GM18909 (cell line): ENCODE data around the gene GATB.
"Not testable (repeated sequence)": the region's sequence is repeated elsewhere in the genome, so short reads cannot be mapped to it uniquely, and the experiment has no call there.

Source experiments
- ATAC-seq: cut with Tn5 transposase; IDR thresholded peaks from one replicate; pipeline ENCODE4 v1.9.1; 2021; ENCODE audit warnings: mild to moderate bottlenecking; ENCODE audit not compliant: unreplicated experiment, poor library complexity

The GATB gene

DNA sequence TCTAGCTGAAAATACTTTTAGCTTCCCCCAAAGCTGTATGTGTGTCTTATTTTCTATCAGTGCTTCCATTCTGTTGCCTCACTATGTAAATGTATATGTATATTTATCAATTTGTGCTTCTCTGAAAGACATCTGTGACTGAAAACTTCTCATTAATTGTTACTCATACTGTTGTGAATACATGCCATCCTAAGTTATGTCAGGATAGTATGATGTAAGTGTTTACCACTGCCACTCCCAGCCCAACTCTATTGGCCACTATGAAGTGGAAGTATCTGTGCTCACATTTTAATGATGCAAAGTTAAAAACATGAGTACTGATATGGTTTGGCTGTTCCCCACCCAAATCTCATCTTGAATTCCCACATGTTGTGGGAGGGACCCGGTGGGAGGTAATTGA, 24.4 kb downstream of the GATB start:
- no peak for ATAC-seq

GRCh38 chr4:151731670-151732069, 29.1 kb downstream of the GATB start:
- ATAC-seq, result not testable (repeated sequence)

DNA sequence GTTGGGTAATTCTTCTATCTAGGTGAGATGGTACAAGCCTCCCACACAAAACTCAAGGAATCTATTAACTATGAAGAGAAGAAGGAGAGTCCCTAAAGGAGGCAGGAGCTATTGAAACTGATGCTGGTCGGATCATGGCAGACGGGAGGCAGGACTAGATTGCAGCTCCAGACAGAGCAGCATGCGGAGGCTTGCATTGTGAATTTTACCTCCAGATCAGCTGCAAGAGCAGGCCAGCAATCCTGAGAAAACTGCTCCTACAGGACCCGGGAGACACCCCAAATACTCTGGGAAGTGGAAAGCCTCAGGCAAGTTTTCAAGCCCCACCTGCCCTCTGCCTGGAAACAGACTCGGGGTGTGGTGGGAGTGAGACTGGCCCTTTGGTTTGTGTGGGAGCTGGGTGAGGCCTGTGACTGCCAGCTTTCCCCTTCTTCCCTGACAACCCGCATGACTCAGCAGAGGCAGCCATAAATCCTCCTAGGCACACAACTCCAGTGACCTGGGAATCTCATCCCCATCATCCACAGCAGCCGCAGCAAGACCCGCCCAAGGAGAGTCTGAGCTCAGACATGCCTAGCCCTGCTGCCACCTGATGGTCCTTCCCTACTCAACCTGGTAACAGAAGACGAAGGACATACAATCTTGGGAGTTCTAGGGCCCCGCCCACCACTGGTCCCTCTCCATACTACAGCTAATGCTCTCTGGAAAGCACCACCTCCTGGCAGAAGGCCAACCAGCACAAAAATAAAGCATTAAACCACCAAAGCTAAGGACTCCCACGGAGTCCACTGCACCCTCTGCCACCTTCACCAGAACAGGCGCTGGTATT, 30.9 kb downstream of the GATB start:
- ATAC-seq, result no peak

DNA sequence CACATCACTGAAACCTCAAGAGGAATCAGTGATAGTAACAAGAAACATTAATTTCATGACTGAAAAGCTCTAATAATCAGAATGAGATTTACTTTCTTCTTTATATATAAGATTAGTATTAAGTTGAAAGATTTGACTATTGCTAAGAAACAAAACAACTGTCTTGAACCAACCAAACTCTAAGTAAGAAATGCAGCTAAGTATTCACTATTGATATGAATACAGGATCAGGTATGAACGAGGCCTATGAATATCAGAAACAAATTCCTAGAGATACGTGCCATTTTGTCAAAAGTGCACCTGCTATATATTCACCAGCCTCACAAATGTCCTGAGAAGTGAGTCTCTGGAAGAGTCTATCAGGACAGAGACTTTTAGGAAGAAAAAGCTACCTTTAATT, 32.1 kb downstream of the GATB start:
- no peak for ATAC-seq

GRCh38 chr4:151728006-151728405, 32.8 kb downstream of the GATB start:
- no peak for ATAC-seq

DNA sequence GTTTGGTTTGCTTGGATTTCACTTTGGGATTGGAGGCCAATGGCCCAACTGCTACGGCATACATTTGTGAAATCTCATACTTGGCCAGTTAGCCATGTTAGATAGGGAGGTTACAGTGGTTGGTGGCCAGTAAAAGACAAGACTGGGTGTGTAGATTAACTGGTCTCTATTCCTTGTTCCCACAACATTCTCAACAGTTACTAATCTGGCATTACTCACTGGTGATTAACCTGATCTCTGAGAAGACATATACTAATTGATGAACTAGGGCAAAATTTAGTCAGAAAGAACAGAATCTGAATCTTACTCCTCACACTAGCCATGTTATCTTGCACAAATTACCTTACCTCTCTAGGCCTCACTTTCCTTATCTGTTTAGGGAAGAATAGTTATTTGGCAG, 33.4 kb downstream of the GATB start:
- ATAC-seq, result no peak

DNA sequence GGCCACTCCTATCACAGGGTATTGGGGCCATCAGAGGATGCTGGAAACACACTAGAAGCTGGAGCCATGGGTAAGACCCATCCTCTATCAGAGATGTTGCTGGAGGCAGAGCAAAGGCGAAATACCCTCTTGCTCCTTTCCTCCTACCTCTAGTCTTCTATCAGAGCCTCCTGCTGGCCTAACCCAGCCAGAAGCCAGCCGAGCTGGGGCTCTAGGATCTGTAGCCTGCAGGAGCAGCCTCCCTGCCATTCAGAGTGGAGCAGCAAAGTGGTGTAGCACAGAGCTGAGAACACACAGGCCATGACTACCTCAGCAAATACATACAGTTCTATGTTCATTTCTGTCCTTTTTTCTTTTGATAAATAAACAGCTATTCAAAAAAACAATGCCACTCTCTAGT, 35.7 kb downstream of the GATB start:
- ATAC-seq, result no peak

DNA sequence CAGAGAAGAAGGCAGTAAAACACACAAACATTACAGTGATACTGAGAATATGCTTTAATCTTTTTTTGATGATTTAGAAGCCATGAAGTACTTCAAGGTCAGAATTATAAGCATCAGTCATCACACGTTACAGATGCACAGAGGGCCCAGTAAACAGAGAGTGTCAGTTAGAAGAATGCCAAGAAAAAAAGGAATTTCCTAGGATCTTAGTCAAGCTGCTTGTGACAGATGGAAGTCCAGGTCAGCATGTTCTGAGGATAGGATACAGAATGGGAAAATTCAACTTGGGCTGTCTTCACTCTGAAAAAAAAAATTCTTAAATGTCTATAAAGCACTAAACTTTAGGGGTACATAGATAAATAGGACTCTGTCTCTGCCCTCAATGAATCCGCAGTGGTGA, 38.9 kb downstream of the GATB start:
- ATAC-seq, result no peak

GRCh38 chr4:151721466-151721865, 39.3 kb downstream of the GATB start:
- ATAC-seq, result no peak

GRCh38 chr4:151719956-151720334, 40.9 kb downstream of the GATB start:
- ATAC-seq, result no peak

DNA sequence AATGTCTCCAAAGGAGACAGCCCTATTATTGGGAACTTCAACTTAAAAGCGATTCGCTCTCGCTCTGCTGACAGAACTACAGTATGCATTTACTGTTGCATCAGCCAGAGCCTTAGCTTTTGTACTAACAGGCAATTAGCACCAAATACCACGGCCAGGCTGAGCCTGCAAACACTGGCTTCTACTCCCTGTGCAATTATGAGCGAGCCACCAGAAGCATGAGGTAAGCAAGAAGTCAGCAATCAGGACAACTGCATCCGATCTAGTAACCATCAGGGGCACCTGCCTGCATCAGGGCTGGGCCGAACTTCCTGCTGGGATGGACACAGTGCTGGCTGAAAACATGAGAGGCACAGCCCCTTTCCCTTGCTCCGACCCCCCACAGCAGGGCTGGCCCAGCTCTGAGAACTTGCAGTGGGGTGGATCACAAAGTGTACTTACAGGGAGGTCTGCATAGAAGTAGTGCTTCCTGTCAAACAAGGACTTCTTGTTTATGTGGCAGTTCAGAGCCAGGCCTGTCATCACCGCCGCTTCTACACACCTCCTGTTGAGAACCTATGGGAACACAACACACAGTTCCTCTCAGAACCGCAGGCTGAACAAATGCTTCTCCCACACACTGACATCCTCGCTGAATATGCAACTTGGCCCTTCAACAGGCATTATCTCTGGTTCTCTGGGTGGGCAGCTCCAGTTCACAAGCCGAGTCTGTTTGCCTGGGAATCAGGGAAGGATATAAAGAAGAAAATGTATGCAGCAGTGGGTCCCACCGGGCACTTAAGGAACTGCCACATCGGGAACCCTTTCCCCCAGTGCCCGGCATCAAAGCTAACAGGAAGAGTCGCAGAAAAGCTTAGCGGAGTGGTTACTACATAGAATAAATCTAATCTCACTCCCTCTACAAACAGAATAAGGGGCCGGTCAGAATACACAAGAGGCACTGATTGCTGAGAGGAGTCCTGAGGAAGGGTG, 41.5 kb downstream of the GATB start:
- ATAC-seq, result no peak

DNA sequence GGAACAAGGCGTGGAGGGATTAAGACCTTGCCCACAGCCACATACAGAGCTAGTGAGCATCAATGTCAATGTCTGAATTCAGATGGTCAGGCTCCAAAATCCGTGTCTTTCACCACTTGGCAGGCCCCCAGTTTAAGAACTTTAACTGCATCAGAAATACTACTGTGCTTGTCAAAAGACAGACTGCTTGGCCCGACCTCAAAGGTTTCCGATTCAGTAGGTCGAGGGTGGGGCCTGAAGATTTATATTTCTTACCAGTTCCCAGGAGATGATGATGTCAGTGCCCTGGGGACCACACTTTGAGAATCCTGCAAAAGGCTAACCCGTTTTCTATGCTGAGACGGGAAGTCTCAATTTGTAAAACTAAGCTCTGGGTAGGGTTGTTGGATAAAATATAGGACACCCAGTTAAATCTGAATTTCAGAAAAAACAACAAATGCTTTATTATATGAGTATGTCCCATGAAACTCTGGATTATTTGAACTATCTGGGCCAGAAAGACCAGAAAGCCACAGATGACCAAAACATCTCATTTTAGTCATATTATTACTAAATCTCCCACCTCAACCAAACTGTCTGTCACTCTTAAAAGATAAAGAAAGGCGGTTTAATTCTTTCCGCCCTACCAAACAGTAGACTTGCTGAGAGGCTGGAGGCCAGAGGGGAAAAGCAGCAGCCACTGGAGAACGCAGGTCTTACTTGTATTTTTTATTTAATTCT, 42.7 kb downstream of the GATB start:
- ATAC-seq, result no peak

- ATAC-seq, result no peak
These were observed 43.5 kb downstream of the GATB start for GRCh38 chr4:151717314-151717713.

DNA sequence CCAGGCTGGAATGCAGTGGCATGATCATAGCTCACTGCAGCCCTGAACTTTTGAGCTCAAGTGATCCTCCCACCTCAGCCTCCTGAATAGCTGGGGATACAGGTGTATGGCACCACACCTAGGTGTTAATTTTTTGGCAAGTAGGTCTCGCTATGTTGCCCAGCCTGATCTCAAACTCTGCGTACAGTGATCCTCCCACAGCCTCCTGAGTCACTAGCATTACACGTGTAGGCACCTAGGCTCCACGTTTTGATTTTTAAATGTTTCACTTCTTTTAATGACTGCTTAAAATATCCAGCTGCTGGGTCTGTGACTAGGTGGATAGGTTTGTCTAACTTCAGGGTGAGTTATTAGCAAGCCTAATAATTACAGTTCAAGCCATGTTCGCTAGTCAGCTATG, 44.5 kb downstream of the GATB start:
- no peak for ATAC-seq

DNA sequence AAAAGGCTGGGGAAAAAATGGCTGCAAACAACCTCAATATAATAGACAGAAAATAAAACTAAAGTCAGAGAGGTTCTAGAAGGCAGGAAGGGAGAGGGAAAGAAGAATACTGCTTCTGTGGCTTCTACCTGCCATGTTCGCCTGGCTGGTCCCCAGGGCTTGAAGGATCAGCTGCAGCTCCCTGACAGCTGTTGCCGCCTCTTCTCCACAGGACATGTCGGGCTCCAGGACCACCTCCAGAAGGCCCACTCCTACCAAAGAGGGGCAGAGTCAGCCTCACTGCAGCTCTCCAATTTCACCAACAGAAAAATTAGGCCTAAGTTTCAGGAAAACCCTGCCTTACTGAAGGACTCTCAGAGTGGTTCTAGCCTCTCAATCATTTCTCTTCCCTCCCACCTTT, 44.9 kb downstream of the GATB start:
- ATAC-seq, result no peak

DNA sequence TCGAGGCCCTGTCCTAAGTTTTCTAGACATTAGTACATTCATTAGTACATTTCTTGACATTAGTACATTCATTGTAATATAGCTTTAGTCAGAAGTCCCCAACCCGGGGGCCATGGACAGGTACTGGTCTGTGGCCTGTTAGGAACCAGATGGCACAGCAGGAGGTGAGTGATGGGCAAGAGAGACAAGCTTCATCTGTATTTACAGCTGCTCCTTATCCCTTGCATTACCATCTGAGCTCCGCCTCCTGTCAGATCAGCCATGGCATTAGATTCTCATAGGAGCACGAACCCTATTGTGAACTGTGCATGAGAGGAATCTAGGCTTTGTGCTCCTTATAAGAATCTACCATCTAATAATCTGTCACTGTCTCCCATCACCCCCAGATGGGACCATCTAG, 48.0 kb downstream of the GATB start:
- ATAC-seq, result no peak

GRCh38 chr4:151711646-151712045, 49.2 kb downstream of the GATB start:
- no peak for ATAC-seq

- no peak for ATAC-seq
These were observed 51.2 kb downstream of the GATB start for GRCh38 chr4:151709587-151709986.

DNA sequence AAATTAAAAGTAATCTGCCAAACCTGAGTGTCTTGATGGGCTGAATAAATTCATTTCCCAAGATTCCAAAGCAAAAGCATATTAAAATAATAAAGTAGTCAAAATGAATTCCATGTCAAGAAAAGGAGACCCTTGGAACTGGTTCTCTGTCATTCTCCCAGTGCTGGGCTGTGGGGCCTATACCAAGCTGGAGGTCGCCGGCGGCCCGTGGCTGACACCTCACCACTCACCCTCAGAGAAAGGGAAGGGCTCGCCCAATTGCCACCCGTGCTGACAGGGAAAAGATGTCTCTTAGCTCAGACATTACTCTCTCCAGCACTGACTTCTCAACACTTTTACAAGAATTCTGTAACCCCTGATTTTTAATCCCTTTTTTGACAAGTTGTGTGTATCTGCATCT, 51.7 kb downstream of the GATB start:
- no peak for ATAC-seq

- ATAC-seq, result no peak
These were observed 52.7 kb downstream of the GATB start for GRCh38 chr4:151708100-151708499.

GRCh38 chr4:151703401-151703800, 57.4 kb downstream of the GATB start:
- no peak for ATAC-seq
